ENCODE data around the gene PRDM4.
"Not testable (repeated sequence)": the region's sequence is repeated elsewhere in the genome, so short reads cannot be mapped to it uniquely, and the experiment has no call there.

Gene PRDM4

DNA sequence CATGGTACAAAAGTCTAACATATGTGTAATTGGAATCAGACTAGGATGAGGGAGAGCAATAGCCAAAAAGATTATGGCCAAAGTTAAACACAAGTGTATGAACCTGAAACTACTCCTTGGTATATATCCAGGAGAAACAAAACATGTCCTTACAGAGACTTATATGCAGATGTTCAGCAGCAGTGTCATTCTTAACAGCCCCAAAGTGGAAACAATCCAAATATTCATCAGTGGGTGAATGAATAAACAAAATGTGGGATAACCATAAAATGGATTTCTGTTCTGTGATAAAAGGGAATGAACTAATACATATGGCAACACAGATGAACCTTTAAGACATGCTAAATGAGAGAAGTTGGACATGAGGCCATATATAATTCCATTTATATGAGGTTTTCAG is 45.2 kb downstream of the PRDM4 start:
- no peaks in the 10 kb centered on the region for H3K9me2 ChIP-seq (replicated peaks; ENCODE audit: insufficient read depth, low read length)
- H3K27ac ChIP-seq (ENCODE audit: low read length), result no peak overlapping the region
- H3K9ac ChIP-seq (ENCODE audit: low read length), result no peak overlapping the region
- no peaks in the 10 kb centered on the region for H3K9me3 ChIP-seq (replicated peaks; ENCODE audit: insufficient read depth, low read length)
- TF ChIP-seq EZH2phosphoT487 (IDR thresholded peaks at IDR 0.05; ENCODE audit: low read length), result no peak
- TF ChIP-seq, protein P1, sequence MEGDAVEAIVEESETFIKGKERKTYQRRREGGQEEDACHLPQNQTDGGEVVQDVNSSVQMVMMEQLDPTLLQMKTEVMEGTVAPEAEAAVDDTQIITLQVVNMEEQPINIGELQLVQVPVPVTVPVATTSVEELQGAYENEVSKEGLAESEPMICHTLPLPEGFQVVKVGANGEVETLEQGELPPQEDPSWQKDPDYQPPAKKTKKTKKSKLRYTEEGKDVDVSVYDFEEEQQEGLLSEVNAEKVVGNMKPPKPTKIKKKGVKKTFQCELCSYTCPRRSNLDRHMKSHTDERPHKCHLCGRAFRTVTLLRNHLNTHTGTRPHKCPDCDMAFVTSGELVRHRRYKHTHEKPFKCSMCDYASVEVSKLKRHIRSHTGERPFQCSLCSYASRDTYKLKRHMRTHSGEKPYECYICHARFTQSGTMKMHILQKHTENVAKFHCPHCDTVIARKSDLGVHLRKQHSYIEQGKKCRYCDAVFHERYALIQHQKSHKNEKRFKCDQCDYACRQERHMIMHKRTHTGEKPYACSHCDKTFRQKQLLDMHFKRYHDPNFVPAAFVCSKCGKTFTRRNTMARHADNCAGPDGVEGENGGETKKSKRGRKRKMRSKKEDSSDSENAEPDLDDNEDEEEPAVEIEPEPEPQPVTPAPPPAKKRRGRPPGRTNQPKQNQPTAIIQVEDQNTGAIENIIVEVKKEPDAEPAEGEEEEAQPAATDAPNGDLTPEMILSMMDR (IDR thresholded peaks at IDR 0.05; ENCODE audit: low read length), result no peak
- no peak for TF ChIP-seq EZH2 (optimal IDR thresholded peaks at IDR 0.05; ENCODE audit: low read depth, low read length)
- H3K36me3 ChIP-seq (replicated peaks; ENCODE audit: insufficient read depth, low read length), result no peaks in the 10 kb centered on the region; the same call in 1 of the 2 replicates
- H3K4me3 ChIP-seq (ENCODE audit: low read length), result no peak overlapping the region
- no peaks in the 10 kb centered on the region for H4K20me1 ChIP-seq (ENCODE audit: insufficient read depth, low read length)
- H3K4me2 ChIP-seq (ENCODE audit: low read depth, low read length), result no peak overlapping the region
- no peaks in the 10 kb centered on the region for H3K4me1 ChIP-seq (ENCODE audit: low read length)
- H3F3A ChIP-seq (ENCODE audit: insufficient read depth, low read length), result no peaks in the 10 kb centered on the region
- no peaks in the 10 kb centered on the region for H3K27me3 ChIP-seq (replicated peaks; ENCODE audit: insufficient read depth, low read length)
- H2AFZ ChIP-seq (ENCODE audit: low read length), result no peak overlapping the region
- DNase-seq, result no peak
- no peaks in the 10 kb centered on the region for H3K79me2 ChIP-seq (ENCODE audit: low read length)

DNA sequence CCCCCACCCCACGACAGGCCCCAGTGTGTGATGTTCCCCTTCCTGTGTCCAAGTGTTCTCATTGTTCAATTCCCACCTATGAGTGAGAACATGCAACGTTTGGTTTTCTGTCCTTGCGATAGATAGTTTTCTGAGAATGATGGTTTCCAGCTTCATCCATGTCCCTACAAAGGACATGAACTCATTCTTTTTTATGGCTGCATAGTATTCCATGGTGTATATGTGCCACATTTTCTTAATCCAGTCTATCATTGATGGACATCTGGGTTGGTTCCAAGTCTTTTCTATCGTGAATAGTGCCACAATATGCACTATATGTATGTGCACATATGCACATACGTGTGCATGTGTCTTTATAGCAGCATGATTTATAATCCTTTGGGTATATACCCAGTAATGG is 55.4 kb downstream of the PRDM4 start:
- not testable (repeated sequence) for H3F3A ChIP-seq (ENCODE audit: insufficient read depth, low read length); H3K9me3 ChIP-seq (replicated peaks; ENCODE audit: insufficient read depth, low read length); H3K27ac ChIP-seq (ENCODE audit: low read length); H3K9me2 ChIP-seq (replicated peaks; ENCODE audit: insufficient read depth, low read length); H3K4me1 ChIP-seq (ENCODE audit: low read length); DNase-seq; H2AFZ ChIP-seq (ENCODE audit: low read length); H4K20me1 ChIP-seq (ENCODE audit: insufficient read depth, low read length); H3K9ac ChIP-seq (ENCODE audit: low read length); H3K27me3 ChIP-seq (replicated peaks; ENCODE audit: insufficient read depth, low read length); H3K4me3 ChIP-seq (ENCODE audit: low read length); H3K79me2 ChIP-seq (ENCODE audit: low read length); H3K4me2 ChIP-seq (ENCODE audit: low read depth, low read length)
- peaks cover 27% of the 10 kb centered on the region for H3K36me3 ChIP-seq (replicated peaks; ENCODE audit: insufficient read depth, low read length)

DNA sequence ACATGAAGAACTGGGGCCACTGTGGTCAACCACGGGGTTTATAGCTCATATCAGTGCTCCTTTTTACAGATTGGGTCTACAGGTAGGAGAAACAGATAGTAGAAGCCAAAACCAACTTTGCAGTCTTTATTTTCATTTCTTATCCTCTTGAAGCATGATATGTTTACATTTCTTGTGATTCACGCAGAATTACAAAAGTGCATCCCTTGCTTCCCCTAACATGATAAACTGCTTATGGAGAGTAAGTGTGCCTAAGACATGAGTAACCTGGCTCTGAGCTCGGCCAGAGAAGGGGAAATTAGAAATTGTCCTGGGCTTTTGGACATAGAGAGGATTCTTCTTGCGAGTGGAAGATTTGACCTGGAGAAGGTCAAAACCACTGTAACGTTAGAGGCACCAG is 56.9 kb downstream of the PRDM4 start:
- Histone ChIP-seq H3F3A (ENCODE audit: insufficient read depth, low read length) (no peaks in the 10 kb centered on the region), H3K36me3 (replicated peaks; ENCODE audit: insufficient read depth, low read length) (peaks cover 19% of the 10 kb centered on the region), H3K4me3 (ENCODE audit: low read length) (no peak overlapping the region), H3K79me2 (ENCODE audit: low read length) (no peaks in the 10 kb centered on the region), H3K4me2 (ENCODE audit: low read depth, low read length) (no peak overlapping the region), H3K27me3 (replicated peaks; ENCODE audit: insufficient read depth, low read length) (no peaks in the 10 kb centered on the region), H2AFZ (ENCODE audit: low read length) (no peak overlapping the region), H3K4me1 (ENCODE audit: low read length) (no peaks in the 10 kb centered on the region), H3K9me3 (replicated peaks; ENCODE audit: insufficient read depth, low read length) (no peaks in the 10 kb centered on the region), H3K27ac (ENCODE audit: low read length) (no peak overlapping the region), H4K20me1 (ENCODE audit: insufficient read depth, low read length) (no peaks in the 10 kb centered on the region), H3K9me2 (replicated peaks; ENCODE audit: insufficient read depth, low read length) (no peaks in the 10 kb centered on the region), H3K9ac (ENCODE audit: low read length) (no peak overlapping the region)
- TF ChIP-seq EZH2 (optimal IDR thresholded peaks at IDR 0.05; ENCODE audit: low read depth, low read length) (no peak), EZH2phosphoT487 (IDR thresholded peaks at IDR 0.05; ENCODE audit: low read length) (no peak)
- TF ChIP-seq, protein P1 (IDR thresholded peaks at IDR 0.05; ENCODE audit: low read length), result no peak
- no peak for DNase-seq

DNA sequence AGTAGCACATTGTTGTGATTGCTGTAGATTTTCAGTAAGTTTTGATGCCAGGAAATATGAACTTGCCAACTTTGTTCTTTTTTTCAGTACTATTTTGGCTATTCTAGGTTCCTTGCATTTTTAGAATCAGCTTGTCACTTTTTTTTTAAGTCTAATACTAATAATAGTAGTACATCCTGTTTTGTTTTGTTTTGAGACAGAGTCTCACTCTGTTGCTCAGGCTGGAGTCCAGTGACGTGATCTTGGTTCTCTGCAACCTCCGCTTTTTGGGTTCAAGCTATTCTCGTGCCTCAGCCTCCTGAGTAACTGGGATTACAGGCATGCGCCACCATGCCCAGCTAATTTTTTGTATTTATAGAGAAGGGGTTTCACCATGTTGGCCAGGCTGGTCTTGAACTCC is 58.8 kb downstream of the PRDM4 start:
- H3K9me2 ChIP-seq (replicated peaks; ENCODE audit: insufficient read depth, low read length), result no peaks in the 10 kb centered on the region
- no peaks in the 10 kb centered on the region for H3F3A ChIP-seq (ENCODE audit: insufficient read depth, low read length)
- DNase-seq, result no peak
- peaks cover 18% of the 10 kb centered on the region; the same call in 1 of the 2 replicates for H3K36me3 ChIP-seq (replicated peaks; ENCODE audit: insufficient read depth, low read length)
- H3K4me2 ChIP-seq (ENCODE audit: low read depth, low read length), result no peak overlapping the region
- no peaks in the 10 kb centered on the region for H3K79me2 ChIP-seq (ENCODE audit: low read length)
- H3K4me3 ChIP-seq (ENCODE audit: low read length), result no peak overlapping the region
- H3K9ac ChIP-seq (ENCODE audit: low read length), result no peak overlapping the region
- H4K20me1 ChIP-seq (ENCODE audit: insufficient read depth, low read length), result no peaks in the 10 kb centered on the region
- no peak overlapping the region for H2AFZ ChIP-seq (ENCODE audit: low read length)
- no peaks in the 10 kb centered on the region for H3K4me1 ChIP-seq (ENCODE audit: low read length)
- TF ChIP-seq, protein P1 (IDR thresholded peaks at IDR 0.05; ENCODE audit: low read length), result no peak
- TF ChIP-seq EZH2 (optimal IDR thresholded peaks at IDR 0.05; ENCODE audit: low read depth, low read length) (no peak), EZH2phosphoT487 (IDR thresholded peaks at IDR 0.05; ENCODE audit: low read length) (no peak)
- no peaks in the 10 kb centered on the region for H3K27me3 ChIP-seq (replicated peaks; ENCODE audit: insufficient read depth, low read length)
- no peak overlapping the region for H3K27ac ChIP-seq (ENCODE audit: low read length)
- no peaks in the 10 kb centered on the region for H3K9me3 ChIP-seq (replicated peaks; ENCODE audit: insufficient read depth, low read length)
